ENCODE measurements around the gene ZBTB17. TPM values are rescaled to one million over a fixed set of nuclear protein-coding genes. Genes with fewer than 3 reads are reported as not detected.

ZBTB17 gene
- total RNA-seq, 2 experiments from 2014 or later = 52.9 to 53.4 TPM

- H3K9me2 ChIP-seq (ENCODE audit: insufficient read depth, low read length) = no peaks in the 10 kb centered on the region
- BruUV-seq (replicated peaks) = TSS peak; percentile 42
- H3K79me2 ChIP-seq (ENCODE audit: insufficient read depth, low read depth, low read length) = peaks cover 33% of the 10 kb centered on the region; the same call in 1 of the 2 replicates
- no peaks in the 10 kb centered on the region for H4K20me1 ChIP-seq (ENCODE audit: insufficient read depth, low read length)
- no peak overlapping the region for H3K4me3 ChIP-seq (ENCODE audit: low read depth, low read length, poor library complexity, severe bottlenecking)
- no peak for TF ChIP-seq CTCF (conservative IDR thresholded peaks at IDR 0.05; ENCODE audit: low read length)
- TF ChIP-seq EZH2phosphoT487 (IDR thresholded peaks at IDR 0.05; ENCODE audit: borderline replicate concordance, low read depth, low read length) = no peak
- ChIA-PET POLR2A (no interaction called here), CTCF (ENCODE audit: unreplicated experiment) (no interaction called here)
- H3K36me3 ChIP-seq (ENCODE audit: insufficient read depth, low read length) = peaks cover 52% of the 10 kb centered on the region
- peaks cover 31% of the 10 kb centered on the region for H3K4me1 ChIP-seq (ENCODE audit: insufficient read depth, low read length, poor library complexity, severe bottlenecking)
- intact Hi-C loops (cut with micrococcal nuclease; ENCODE audit: unreplicated experiment) = loop anchor here (10.0 kb wide), 1 partner anchor 382 kb away; the partner anchor contains the start of gene FBXO42
- no peak overlapping the region for H2AFZ ChIP-seq (ENCODE audit: low read length)
- H3K9me3 ChIP-seq (ENCODE audit: low read length) = no peaks in the 10 kb centered on the region
- DNase-seq (ENCODE audit: low spot score) = no peak
- H3K4me2 ChIP-seq (ENCODE audit: low read length) = no peak overlapping the region
- H3K27ac ChIP-seq (ENCODE audit: low read depth, low read length, poor library complexity, severe bottlenecking) = no peak overlapping the region
Observed at GRCh38 chr1:15972409-15972808, 3.5 kb downstream of the ZBTB17 start.

GRCh38 chr1:15970911-15971310 is 5.0 kb downstream of the ZBTB17 start:
- Histone ChIP-seq H3K4me1 (ENCODE audit: insufficient read depth, low read length, poor library complexity, severe bottlenecking) (peaks cover 30% of the 10 kb centered on the region), H3K79me2 (ENCODE audit: insufficient read depth, low read depth, low read length) (peaks cover 44% of the 10 kb centered on the region; the same call in 1 of the 2 replicates), H4K20me1 (ENCODE audit: insufficient read depth, low read length) (peaks cover 3% of the 10 kb centered on the region; the same call in 1 of the 2 replicates)

More at GRCh38 chr1:15970911-15971310, 5.0 kb downstream of the ZBTB17 start:
- intact Hi-C loops (cut with micrococcal nuclease; ENCODE audit: unreplicated experiment) = loop anchor here (10.0 kb wide), 1 partner anchor 384 kb away; the partner anchor contains the start of gene FBXO42
- Histone ChIP-seq H3K36me3 (ENCODE audit: insufficient read depth, low read length) (peaks cover 66% of the 10 kb centered on the region), H3K4me2 (ENCODE audit: low read length) (no peak overlapping the region), H3K9me3 (ENCODE audit: low read length) (no peaks in the 10 kb centered on the region), H3K4me3 (ENCODE audit: low read depth, low read length, poor library complexity, severe bottlenecking) (no peak overlapping the region), H3K27ac (ENCODE audit: low read depth, low read length, poor library complexity, severe bottlenecking) (no peak overlapping the region), H2AFZ (ENCODE audit: low read length) (no peak overlapping the region), H3K9me2 (ENCODE audit: insufficient read depth, low read length) (no peaks in the 10 kb centered on the region)
- TF ChIP-seq CTCF (conservative IDR thresholded peaks at IDR 0.05; ENCODE audit: low read length) (no peak), EZH2phosphoT487 (IDR thresholded peaks at IDR 0.05; ENCODE audit: borderline replicate concordance, low read depth, low read length) (no peak)
- no TSS peak for BruUV-seq (replicated peaks)
- DNase-seq (ENCODE audit: low spot score) = no peak
- POLR2A ChIA-PET = interaction anchor here (0.7 kb wide), 1 partner anchor 147 kb away, joined by 3 read pairs; no protein-coding TSS in a partner anchor
- CTCF ChIA-PET (ENCODE audit: unreplicated experiment) = no interaction called here

All from OCI-LY7 (cell line).